BLaER1 treated with 17β-estradiol and CSF1 and Interleukin-3, amounts not matched to agents 10 nM and 100 nM (cell line): ENCODE results near the gene SF1.

Source experiments
- H3K27ac ChIP-seq, 11 experiments: shearing (Covaris generic); formaldehyde crosslinking; 2 replicates each; pipeline ENCODE4 v1.8.1; 2022
- H3K27me3 ChIP-seq, 11 experiments: shearing (Covaris generic); formaldehyde crosslinking; 2 replicates each; pipeline ENCODE4 v1.8.1; 2022
- H3K36me3 ChIP-seq, 11 experiments: shearing (Covaris generic); formaldehyde crosslinking; 2 replicates each; pipeline ENCODE4 v1.8.1; 2022
- H3K4me1 ChIP-seq, 10 experiments: shearing (Covaris generic); formaldehyde crosslinking; 2 replicates each; pipeline ENCODE4 v1.8.1; 2022
- H3K4me2 ChIP-seq, 11 experiments: shearing (Covaris generic); formaldehyde crosslinking; 2 replicates each; pipeline ENCODE4 v1.8.1; 2022
- H3K4me3 ChIP-seq, 10 experiments: shearing (Covaris generic); formaldehyde crosslinking; 2 replicates each; pipeline ENCODE4 v1.8.1; 2022
- H3K9ac ChIP-seq, 11 experiments: shearing (Covaris generic); formaldehyde crosslinking; 2 replicates each; pipeline ENCODE4 v1.8.1; 2022
- H3K9me3 ChIP-seq, 11 experiments: shearing (Covaris generic); formaldehyde crosslinking; replicated peaks in 1 of 11; 2 replicates each; pipeline ENCODE4 v1.8.1; 2022
- H4K20me1 ChIP-seq, 11 experiments: shearing (Covaris generic); formaldehyde crosslinking; 2 replicates each; pipeline ENCODE4 v1.8.1; 2022
- Cebpa-rat ChIP-seq, 11 experiments: shearing (Covaris generic); IDR thresholded peaks; 2 replicates each; pipeline ENCODE4 v1.8.1; 2022

The SF1 gene

GRCh38 chr11:64813826-64814225, 35.5 kb upstream of the SF1 start:
- Histone ChIP-seq H3K4me1 (peaks cover 9 to 62% (median 43%) of the 10 kb centered on the region in 10 experiments), H3K4me3 (no peak overlapping the region), H3K9me3 (no peaks in the 10 kb centered on the region), H3K27ac (peak overlapping the region in 2 of 11 experiments; percentile 26 to 30; a peak in 3 of 22 replicates), H3K36me3 (no peaks in the 10 kb centered on the region), H3K9ac (no peak overlapping the region), H3K4me2 (peak overlapping the region in 10 of 11 experiments; percentile 38 to 88 (median 78); a peak in 19 of 22 replicates), H4K20me1 (peaks cover 0 to 10% (median 0%) of the 10 kb centered on the region in 11 experiments; a peak in 4 of 22 replicates), H3K27me3 (no peaks in the 10 kb centered on the region)
- no peak for TF ChIP-seq Cebpa-rat (IDR thresholded peaks at IDR 0.05)

- Histone ChIP-seq H3K4me3 (peak overlapping the region; percentile 69 to 93 (median 84)), H3K4me1 (peaks cover 21 to 73% (median 58%) of the 10 kb centered on the region in 10 experiments), H3K36me3 (peaks cover 11 to 25% (median 22%) of the 10 kb centered on the region in 11 experiments), H3K27ac (peak overlapping the region in 9 of 11 experiments; percentile 55 to 81 (median 70); a peak in 17 of 22 replicates), H3K9ac (peak overlapping the region in 10 of 11 experiments; percentile 78 to 87 (median 82); a peak in 18 of 22 replicates), H3K27me3 (no peaks in the 10 kb centered on the region), H3K4me2 (peak overlapping the region; percentile 63 to 99 (median 97)), H4K20me1 (peaks cover 0 to 26% (median 0%) of the 10 kb centered on the region in 11 experiments; a peak in 7 of 22 replicates), H3K9me3 (no peaks in the 10 kb centered on the region)
- TF ChIP-seq Cebpa-rat (IDR thresholded peaks at IDR 0.05) = no peak
Measured at GRCh38 chr11:64810891-64811272, 32.5 kb upstream of the SF1 start.

DNA sequence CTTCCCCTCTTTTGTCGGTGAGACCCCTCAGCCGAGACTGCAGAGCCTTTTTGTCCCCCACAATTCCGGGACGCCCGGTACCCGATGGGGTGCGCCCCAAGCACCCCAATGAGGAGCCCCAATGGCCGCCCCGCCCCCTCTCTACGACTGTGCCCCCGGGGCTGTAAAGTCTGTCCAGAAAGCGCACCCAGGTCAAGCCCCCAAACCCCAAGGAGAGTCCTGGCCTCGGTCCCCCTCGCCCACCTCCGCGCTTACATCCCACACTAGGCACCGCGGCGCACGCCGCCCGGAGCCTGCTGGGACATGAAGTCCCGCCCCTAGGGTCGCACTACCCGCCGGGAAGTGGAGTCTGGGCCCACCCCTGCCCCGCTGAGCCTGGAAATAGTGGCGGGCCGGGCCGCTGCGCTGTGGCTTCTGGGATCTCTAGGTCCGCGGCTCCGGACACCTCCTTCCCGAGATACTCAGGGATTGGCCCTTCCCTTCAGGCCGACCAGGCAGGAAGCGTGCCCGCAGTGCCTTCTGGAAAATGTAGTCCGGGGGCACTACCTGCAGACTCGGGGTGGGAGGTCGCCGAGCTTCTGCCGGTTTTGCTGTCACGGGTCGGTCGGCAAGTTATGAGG, 32.0 kb upstream of the SF1 start, which contains the start of gene MEN1:
Gene MEN1, minus strand, starts transcription at position 281 of the 620 bp plus-strand sequence. CDS start 442 bp downstream, outside the sequence.
- peak within 1 kb of the TSS; percentile 69 to 93 (median 84) for H3K4me3 ChIP-seq
- no peaks in the 10 kb centered on the region for H3K9me3 ChIP-seq
- peak within 1 kb of the TSS; percentile 78 to 87 (median 82) for H3K9ac ChIP-seq
- peak within 1 kb of the TSS in 10 of 11 experiments; percentile 55 to 81 (median 69); a peak in 20 of 22 replicates for H3K27ac ChIP-seq
- peaks cover 21 to 68% (median 53%) of the 10 kb centered on the region in 10 experiments for H3K4me1 ChIP-seq
- H3K27me3 ChIP-seq = no peaks in the 10 kb centered on the region
- H4K20me1 ChIP-seq = peaks cover 0 to 26% (median 0%) of the 10 kb centered on the region in 11 experiments; a peak in 7 of 22 replicates
- peaks cover 15 to 30% (median 27%) of the 10 kb centered on the region in 11 experiments for H3K36me3 ChIP-seq
- no peak for TF ChIP-seq Cebpa-rat (IDR thresholded peaks at IDR 0.05)
- H3K4me2 ChIP-seq = peak within 1 kb of the TSS; percentile 89 to 99 (median 98)

DNA sequence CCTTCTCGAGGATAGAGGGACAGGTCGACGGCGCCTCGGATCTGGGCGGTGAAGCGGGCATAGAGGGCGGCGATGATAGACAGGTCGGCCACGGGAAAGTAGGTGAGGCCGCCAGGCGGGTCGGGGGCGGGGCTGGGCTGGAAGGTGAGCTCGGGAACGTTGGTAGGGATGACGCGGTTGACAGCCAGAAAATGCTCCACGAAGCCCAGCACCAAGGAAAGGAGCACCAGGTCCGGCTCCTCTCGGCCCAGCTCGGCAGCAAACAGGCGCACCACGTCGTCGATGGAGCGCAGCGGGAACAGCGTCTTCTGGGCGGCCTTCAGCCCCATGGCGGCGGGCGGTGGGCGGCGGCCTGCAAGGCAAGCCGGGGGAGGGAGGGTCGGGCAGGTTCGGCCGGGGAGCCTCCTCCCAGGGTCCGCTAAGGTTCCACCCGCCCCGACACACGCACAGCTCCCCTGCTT, 31.5 kb upstream of the SF1 start:
- H3K27ac ChIP-seq = peak overlapping the region in 10 of 11 experiments; percentile 55 to 81 (median 69); a peak in 19 of 22 replicates
- H3K27me3 ChIP-seq = no peaks in the 10 kb centered on the region
- peak overlapping the region; percentile 78 to 87 (median 82) for H3K9ac ChIP-seq
- H3K4me1 ChIP-seq = peaks cover 22 to 65% (median 49%) of the 10 kb centered on the region in 10 experiments
- peaks cover 20 to 36% (median 32%) of the 10 kb centered on the region in 11 experiments for H3K36me3 ChIP-seq
- H3K9me3 ChIP-seq = no peaks in the 10 kb centered on the region
- no peak for TF ChIP-seq Cebpa-rat (IDR thresholded peaks at IDR 0.05)
- peaks cover 0 to 30% (median 0%) of the 10 kb centered on the region in 11 experiments; a peak in 7 of 22 replicates for H4K20me1 ChIP-seq
- H3K4me3 ChIP-seq = peak overlapping the region; percentile 69 to 93 (median 84)
- peak overlapping the region; percentile 89 to 99 (median 98) for H3K4me2 ChIP-seq

GRCh38 chr11:64805481-64805880, 27.1 kb upstream of the SF1 start:
- TF ChIP-seq Cebpa-rat (IDR thresholded peaks at IDR 0.05) = no peak
- peak overlapping the region in 2 of 11 experiments; percentile 23 to 24; a peak in 1 of 22 replicates for H3K9ac ChIP-seq
- H3K9me3 ChIP-seq = no peaks in the 10 kb centered on the region
- H3K27me3 ChIP-seq = no peaks in the 10 kb centered on the region
- peaks cover 57 to 76% (median 70%) of the 10 kb centered on the region in 10 experiments for H3K4me1 ChIP-seq
- no peak overlapping the region for H3K27ac ChIP-seq
- H3K4me3 ChIP-seq = no peak overlapping the region
- peaks cover 0 to 40% (median 0%) of the 10 kb centered on the region in 11 experiments; a peak in 6 of 22 replicates for H4K20me1 ChIP-seq
- H3K36me3 ChIP-seq = peaks cover 28 to 49% (median 43%) of the 10 kb centered on the region in 11 experiments
- H3K4me2 ChIP-seq = no peak overlapping the region

- H3K9ac ChIP-seq = peak overlapping the region in 10 of 11 experiments; percentile 73 to 81 (median 77); a peak in 15 of 22 replicates
- TF ChIP-seq Cebpa-rat (IDR thresholded peaks at IDR 0.05) = no peak
- peak overlapping the region in 8 of 10 experiments; percentile 68 to 79 (median 73); a peak in 12 of 20 replicates for H3K4me3 ChIP-seq
- H3K9me3 ChIP-seq = no peaks in the 10 kb centered on the region
- no peaks in the 10 kb centered on the region for H3K27me3 ChIP-seq
- H3K4me2 ChIP-seq = peak overlapping the region; percentile 86 to 100 (median 97)
- peaks cover 64 to 82% (median 76%) of the 10 kb centered on the region in 10 experiments for H3K4me1 ChIP-seq
- H4K20me1 ChIP-seq = peaks cover 0 to 40% (median 0%) of the 10 kb centered on the region in 11 experiments; a peak in 6 of 22 replicates
- peaks cover 28 to 57% (median 43%) of the 10 kb centered on the region in 11 experiments for H3K36me3 ChIP-seq
- H3K27ac ChIP-seq = peak overlapping the region in 7 of 11 experiments; percentile 52 to 86 (median 72); a peak in 6 of 22 replicates
Measured at GRCh38 chr11:64804346-64805210, 26.2 kb upstream of the SF1 start.

- Histone ChIP-seq H3K27ac (peak overlapping the region in 10 of 11 experiments; percentile 50 to 86 (median 72); a peak in 19 of 22 replicates), H3K27me3 (no peaks in the 10 kb centered on the region), H3K4me2 (peak overlapping the region; percentile 86 to 100 (median 97)), H4K20me1 (peaks cover 0 to 40% (median 0%) of the 10 kb centered on the region in 11 experiments; a peak in 6 of 22 replicates), H3K9ac (peak overlapping the region; percentile 73 to 81 (median 77); a peak in 21 of 22 replicates), H3K9me3 (no peaks in the 10 kb centered on the region), H3K4me1 (peaks cover 63 to 82% (median 76%) of the 10 kb centered on the region in 10 experiments), H3K4me3 (peak overlapping the region; percentile 68 to 79 (median 72)), H3K36me3 (peaks cover 28 to 64% (median 44%) of the 10 kb centered on the region in 11 experiments)
- no peak for TF ChIP-seq Cebpa-rat (IDR thresholded peaks at IDR 0.05)
Measured at GRCh38 chr11:64803846-64804345, 25.6 kb upstream of the SF1 start.
